Measurements from ENCODE around the gene CCND3. TPM values are rescaled to one million over a fixed set of nuclear protein-coding genes. Genes with fewer than 3 reads are reported as not detected.

Gene CCND3
- total RNA-seq, 1 experiment from 2014 or later = 26.6 TPM

- no peak overlapping the region for H2AFZ ChIP-seq (ENCODE audit: low read depth, low read length, poor library complexity, severe bottlenecking)
- TF ChIP-seq RAD21 (IDR thresholded peaks at IDR 0.05; ENCODE audit: low read depth) (no peak), POLR2A (IDR thresholded peaks at IDR 0.05; ENCODE audit: borderline replicate concordance, extremely low read depth, insufficient read depth, insufficient read length) (no peak), REST (IDR thresholded peaks at IDR 0.05; ENCODE audit: low read depth) (no peak), CBX3 (IDR thresholded peaks at IDR 0.05; ENCODE audit: low read depth) (no peak), YY1 (IDR thresholded peaks at IDR 0.05; ENCODE audit: extremely low read depth, insufficient replicate concordance, low read depth, low read length) (no peak), CEBPB (IDR thresholded peaks at IDR 0.05; ENCODE audit: low read depth) (no peak), CTCF (IDR thresholded peaks at IDR 0.05 in 2 of 3, conservative IDR thresholded peaks at IDR 0.05 in 1 of 3; ENCODE audit: borderline replicate concordance in 1 of 3, insufficient read depth in 1 of 3, low read depth in 2 of 3, low read length in 2 of 3) (no peak), ZNF274 (IDR thresholded peaks at IDR 0.05; ENCODE audit: low read depth, low read length) (no peak), ELF1 (IDR thresholded peaks at IDR 0.05; ENCODE audit: borderline replicate concordance, low read depth) (no peak), SIN3A (IDR thresholded peaks at IDR 0.05; ENCODE audit: low read depth) (no peak), ZFX (IDR thresholded peaks at IDR 0.05) (no peak), FOSL1 (IDR thresholded peaks at IDR 0.05; ENCODE audit: low read depth) (no peak), MAX (IDR thresholded peaks at IDR 0.05) (no peak), EGR1 (IDR thresholded peaks at IDR 0.05; ENCODE audit: low read depth) (no peak)
- ATAC-seq = no peak
- peaks cover 85% of the 10 kb centered on the region for H3K79me2 ChIP-seq (ENCODE audit: insufficient read depth, low read length)
- ChIA-PET CTCF (no interaction called here), RAD21 (ENCODE audit: low non-redundant PET in 1 of 2, low total read pairs in 2 of 2, uncharacterized antibody in 2 of 2, unreplicated experiment in 2 of 2) (interaction anchor here in 1 of 2 experiments (0.7 kb wide), 1 partner anchor 45 kb away, joined by 3 read pairs; no protein-coding TSS in a partner anchor), POLR2A (no interaction called here)
- H3K27me3 ChIP-seq (ENCODE audit: insufficient read depth, low read length) = no peaks in the 10 kb centered on the region
- H3K4me2 ChIP-seq (ENCODE audit: low read length) = no peak overlapping the region
- BruUV-seq (replicated peaks) = no TSS peak
- H3K9me2 ChIP-seq (ENCODE audit: insufficient read depth) = no peaks in the 10 kb centered on the region
- H3K9me3 ChIP-seq (ENCODE audit: control insufficient read depth in 1 of 2, insufficient read depth in 1 of 2, low read depth in 1 of 2, low read length in 2 of 2) = no peaks in the 10 kb centered on the region
- peaks cover 5 to 9% of the 10 kb centered on the region in 2 experiments for H3K4me1 ChIP-seq (ENCODE audit: control insufficient read depth in 1 of 2, insufficient read depth in 2 of 2, low read length in 2 of 2)
- intact Hi-C loops (cut with micrococcal nuclease) = no loop called here
- H3K4me3 ChIP-seq (replicated peaks in 1 of 2; ENCODE audit: low read depth in 1 of 2, low read length in 2 of 2) = no peak overlapping the region
- H4K20me1 ChIP-seq (ENCODE audit: insufficient read depth) = peaks cover 5% of the 10 kb centered on the region; the same call in 1 of the 2 replicates
- H3K27ac ChIP-seq (ENCODE audit: low read depth, low read length) = no peak overlapping the region
- H3K36me3 ChIP-seq (ENCODE audit: control insufficient read depth in 1 of 2, insufficient read depth in 2 of 2, low read length in 2 of 2) = peaks cover 65 to 72% of the 10 kb centered on the region in 2 experiments; a peak in 3 of 4 replicates
- no peak overlapping the region for H3K9ac ChIP-seq (ENCODE audit: low read length)
- DNase-seq (ENCODE audit: low read depth, low spot score) = no peak
Measured at GRCh38 chr6:41927253-41927652, 14.4 kb downstream of the CCND3 start.

Data from HCT116 (cell line).